Effector memory CD4-positive, alpha-beta T cell (primary cell): ENCODE data around the gene RAD1.
"Not testable (repeated sequence)": the region's sequence is repeated elsewhere in the genome, so short reads cannot be mapped to it uniquely, and the experiment has no call there.

Source experiments
- DNase-seq, 3 donors: peaks; one replicate each; pipeline ENCODE4 v3.0.0-alpha.2; 2020
- H3K27ac ChIP-seq: 2 replicates; pipeline ENCODE4 v1.7.0; 2013; ENCODE audit warnings: mild to moderate bottlenecking, low read length, moderate library complexity; ENCODE audit not compliant: insufficient read depth, poor library complexity, severe bottlenecking
- H3K27me3 ChIP-seq: replicated peaks from 2 replicates; pipeline ENCODE4 v1.7.0; 2013; ENCODE audit warnings: mild to moderate bottlenecking, low read length; ENCODE audit not compliant: insufficient read depth, control insufficient read depth, poor library complexity, severe bottlenecking
- H3K36me3 ChIP-seq: 2 replicates; pipeline ENCODE4 v1.7.0; 2013; ENCODE audit warnings: mild to moderate bottlenecking, low read length, moderate library complexity; ENCODE audit not compliant: control insufficient read depth, insufficient read depth
- H3K4me1 ChIP-seq: 2 replicates; pipeline ENCODE4 v1.7.0; 2013; ENCODE audit warnings: low read length, mild to moderate bottlenecking; ENCODE audit not compliant: control insufficient read depth, insufficient read depth, poor library complexity, severe bottlenecking
- H3K4me3 ChIP-seq: 2 replicates; pipeline ENCODE4 v1.7.0; 2013; ENCODE audit warnings: low read length, low read depth, mild to moderate bottlenecking; ENCODE audit not compliant: insufficient read depth, poor library complexity, severe bottlenecking
- H3K9me3 ChIP-seq: 2 replicates; pipeline ENCODE4 v1.7.0; 2013; ENCODE audit warnings: mild to moderate bottlenecking, low read length, moderate library complexity; ENCODE audit not compliant: control insufficient read depth

Gene RAD1

GRCh38 chr5:34929720-34930461 is 14.6 kb upstream of the RAD1 start:
- H3K9me3 ChIP-seq: no peaks in the 10 kb centered on the region
- H3K27ac ChIP-seq: peak overlapping the region; percentile 83
- peaks cover 19% of the 10 kb centered on the region for H3K36me3 ChIP-seq
- DNase-seq: peak; percentile 72 to 74 (median 72)
- H3K4me1 ChIP-seq: peaks cover 11% of the 10 kb centered on the region
- H3K4me3 ChIP-seq: peak overlapping the region; percentile 98
- no peaks in the 10 kb centered on the region for H3K27me3 ChIP-seq

GRCh38 chr5:34929134-34929719 is 13.9 kb upstream of the RAD1 start, which contains the start of gene DNAJC21:
Gene DNAJC21, plus strand, starts transcription at chr5:34929559. Its CDS starts 261 bp downstream, at chr5:34929820.
- Histone ChIP-seq H3K36me3 (peaks cover 25% of the 10 kb centered on the region), H3K27ac (peak within 1 kb of the TSS; percentile 83), H3K4me1 (peaks cover 11% of the 10 kb centered on the region), H3K9me3 (no peaks in the 10 kb centered on the region), H3K27me3 (no peaks in the 10 kb centered on the region), H3K4me3 (peak within 1 kb of the TSS; percentile 98)
- peak; percentile 94 to 96 (median 95) for DNase-seq

GRCh38 chr5:34928267-34928666 is 13.0 kb upstream of the RAD1 start:
- peaks cover 11% of the 10 kb centered on the region for H3K4me1 ChIP-seq
- peaks cover 34% of the 10 kb centered on the region for H3K36me3 ChIP-seq
- no peak for DNase-seq
- no peak overlapping the region for H3K4me3 ChIP-seq
- no peak overlapping the region for H3K27ac ChIP-seq
- H3K27me3 ChIP-seq: no peaks in the 10 kb centered on the region
- H3K9me3 ChIP-seq: no peaks in the 10 kb centered on the region

GRCh38 chr5:34927785-34928184 is 12.5 kb upstream of the RAD1 start:
- peaks cover 39% of the 10 kb centered on the region for H3K36me3 ChIP-seq
- no peaks in the 10 kb centered on the region for H3K27me3 ChIP-seq
- H3K4me1 ChIP-seq: peaks cover 11% of the 10 kb centered on the region
- H3K9me3 ChIP-seq: no peaks in the 10 kb centered on the region
- no peak overlapping the region for H3K27ac ChIP-seq
- no peak overlapping the region for H3K4me3 ChIP-seq
- no peak for DNase-seq

- no peak for DNase-seq
- no peaks in the 10 kb centered on the region for H3K9me3 ChIP-seq
- no peak overlapping the region for H3K27ac ChIP-seq
- H3K36me3 ChIP-seq: peaks cover 45% of the 10 kb centered on the region
- H3K4me3 ChIP-seq: no peak overlapping the region
- H3K4me1 ChIP-seq: peaks cover 11% of the 10 kb centered on the region
- H3K27me3 ChIP-seq: no peaks in the 10 kb centered on the region
Observed at GRCh38 chr5:34926318-34926888, 11.1 kb upstream of the RAD1 start.

- peaks cover 65% of the 10 kb centered on the region for H3K36me3 ChIP-seq
- no peaks in the 10 kb centered on the region for H3K9me3 ChIP-seq
- DNase-seq: no peak
- H3K27me3 ChIP-seq: no peaks in the 10 kb centered on the region
- H3K4me1 ChIP-seq: peaks cover 4% of the 10 kb centered on the region
- H3K27ac ChIP-seq: no peak overlapping the region
- H3K4me3 ChIP-seq: no peak overlapping the region
Observed at GRCh38 chr5:34924462-34924765, 9.1 kb upstream of the RAD1 start.

- H3K27ac ChIP-seq: no peak overlapping the region
- H3K4me3 ChIP-seq: no peak overlapping the region
- DNase-seq: no peak
- H3K4me1 ChIP-seq: peaks cover 3% of the 10 kb centered on the region
- H3K36me3 ChIP-seq: peaks cover 66% of the 10 kb centered on the region
- H3K9me3 ChIP-seq: no peaks in the 10 kb centered on the region
- H3K27me3 ChIP-seq: no peaks in the 10 kb centered on the region
Observed at GRCh38 chr5:34923694-34924461, 8.6 kb upstream of the RAD1 start.

GRCh38 chr5:34923256-34923655 is 8.0 kb upstream of the RAD1 start:
- not testable (repeated sequence) for H3K27me3 ChIP-seq, DNase-seq, H3K9me3 ChIP-seq, H3K4me3 ChIP-seq, H3K27ac ChIP-seq, H3K4me1 ChIP-seq
- peaks cover 67% of the 10 kb centered on the region for H3K36me3 ChIP-seq

- DNase-seq: no peak
- H3K9me3 ChIP-seq: no peaks in the 10 kb centered on the region
- H3K36me3 ChIP-seq: peaks cover 41% of the 10 kb centered on the region
- no peak overlapping the region for H3K27ac ChIP-seq
- no peaks in the 10 kb centered on the region for H3K27me3 ChIP-seq
- H3K4me1 ChIP-seq: peaks cover 19% of the 10 kb centered on the region
- no peak overlapping the region for H3K4me3 ChIP-seq
Observed at GRCh38 chr5:34919077-34919476, 3.8 kb upstream of the RAD1 start.

GRCh38 chr5:34918025-34918424 is 2.7 kb upstream of the RAD1 start:
- Histone ChIP-seq H3K4me1 (peaks cover 19% of the 10 kb centered on the region), H3K36me3 (peaks cover 31% of the 10 kb centered on the region), H3K27ac (no peak overlapping the region), H3K9me3 (no peaks in the 10 kb centered on the region), H3K27me3 (no peaks in the 10 kb centered on the region), H3K4me3 (no peak overlapping the region)
- no peak for DNase-seq
